HG03342 (cell line): ENCODE measurements around the gene UBL4B.

Experiments
- ATAC-seq: cut with Tn5 transposase; IDR thresholded peaks from one replicate; pipeline ENCODE4 v1.9.1; 2021; ENCODE audit warnings: mild to moderate bottlenecking, moderate library complexity; ENCODE audit not compliant: unreplicated experiment

The UBL4B gene

DNA sequence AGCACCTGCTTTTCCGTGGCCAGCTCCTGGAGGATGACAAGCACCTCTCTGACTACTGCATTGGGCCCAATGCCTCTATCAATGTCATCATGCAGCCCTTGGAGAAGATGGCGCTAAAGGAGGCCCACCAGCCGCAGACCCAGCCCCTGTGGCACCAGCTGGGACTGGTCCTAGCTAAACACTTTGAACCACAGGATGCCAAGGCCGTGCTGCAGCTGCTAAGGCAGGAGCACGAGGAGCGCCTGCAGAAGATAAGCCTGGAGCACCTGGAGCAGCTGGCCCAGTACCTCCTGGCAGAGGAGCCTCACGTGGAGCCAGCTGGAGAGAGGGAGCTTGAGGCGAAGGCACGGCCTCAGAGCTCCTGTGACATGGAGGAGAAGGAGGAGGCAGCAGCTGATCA is 413 bp downstream of the UBL4B start:
- no peak for ATAC-seq

DNA sequence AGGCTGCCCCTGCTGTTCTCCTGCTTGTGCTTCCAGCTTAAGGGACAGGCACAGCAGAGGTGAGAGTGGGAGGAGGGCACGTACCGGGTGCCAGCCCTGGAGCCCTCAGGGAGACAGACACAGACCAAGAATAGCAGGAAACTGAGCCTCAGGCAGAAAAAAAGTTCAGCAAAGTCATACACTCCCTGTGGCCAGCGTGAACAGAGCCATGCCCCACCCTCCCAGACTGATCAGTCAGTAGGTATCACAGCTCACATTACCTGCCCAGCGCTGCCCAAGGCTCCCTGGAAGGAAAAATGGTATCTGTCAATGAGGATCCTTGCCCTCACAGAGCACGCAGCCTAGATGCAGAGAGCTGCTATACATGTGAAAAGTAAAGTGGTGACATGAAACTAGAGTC is 1.3 kb downstream of the UBL4B start:
- no peak for ATAC-seq

DNA sequence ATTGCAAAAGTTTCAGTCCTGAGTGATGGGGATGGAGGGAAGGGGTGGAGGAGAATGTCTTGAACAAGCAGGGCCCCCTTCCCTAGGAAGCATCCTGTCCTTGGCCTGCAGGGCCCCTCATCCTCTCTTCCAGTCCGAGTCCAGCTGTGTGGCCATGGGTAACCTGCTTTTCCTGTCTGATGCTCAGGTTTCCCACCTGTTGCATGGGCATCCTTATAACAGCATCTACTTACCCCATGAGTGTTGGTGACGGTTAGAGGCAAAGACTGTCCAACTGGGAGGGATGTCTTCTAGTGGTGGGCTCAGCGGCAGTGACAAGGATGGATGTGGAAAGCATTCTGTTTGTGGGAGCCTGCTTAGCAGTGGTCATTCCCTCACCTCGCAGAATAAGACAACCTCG is 1.9 kb downstream of the UBL4B start:
- ATAC-seq, result no peak

DNA sequence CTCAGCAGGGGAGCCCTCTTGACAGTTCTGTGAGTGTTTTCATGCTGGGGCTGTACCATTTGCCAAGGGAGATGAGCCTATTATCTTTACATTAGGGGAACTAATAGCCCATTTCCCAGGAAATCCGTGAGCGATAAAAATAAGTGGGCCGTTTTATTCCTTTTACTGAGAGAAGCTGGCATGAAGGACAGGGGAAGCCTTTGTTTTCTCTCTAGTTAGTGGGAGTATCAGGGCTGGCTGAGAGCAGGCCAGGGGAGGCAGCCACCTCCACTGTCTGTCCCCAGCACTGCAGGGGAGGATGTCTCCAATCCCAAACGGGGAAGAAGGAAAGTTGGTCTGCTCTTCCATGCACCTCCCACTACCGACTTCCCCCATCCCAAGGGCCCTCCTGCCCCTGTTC is 2.5 kb downstream of the UBL4B start:
- no peak for ATAC-seq

DNA sequence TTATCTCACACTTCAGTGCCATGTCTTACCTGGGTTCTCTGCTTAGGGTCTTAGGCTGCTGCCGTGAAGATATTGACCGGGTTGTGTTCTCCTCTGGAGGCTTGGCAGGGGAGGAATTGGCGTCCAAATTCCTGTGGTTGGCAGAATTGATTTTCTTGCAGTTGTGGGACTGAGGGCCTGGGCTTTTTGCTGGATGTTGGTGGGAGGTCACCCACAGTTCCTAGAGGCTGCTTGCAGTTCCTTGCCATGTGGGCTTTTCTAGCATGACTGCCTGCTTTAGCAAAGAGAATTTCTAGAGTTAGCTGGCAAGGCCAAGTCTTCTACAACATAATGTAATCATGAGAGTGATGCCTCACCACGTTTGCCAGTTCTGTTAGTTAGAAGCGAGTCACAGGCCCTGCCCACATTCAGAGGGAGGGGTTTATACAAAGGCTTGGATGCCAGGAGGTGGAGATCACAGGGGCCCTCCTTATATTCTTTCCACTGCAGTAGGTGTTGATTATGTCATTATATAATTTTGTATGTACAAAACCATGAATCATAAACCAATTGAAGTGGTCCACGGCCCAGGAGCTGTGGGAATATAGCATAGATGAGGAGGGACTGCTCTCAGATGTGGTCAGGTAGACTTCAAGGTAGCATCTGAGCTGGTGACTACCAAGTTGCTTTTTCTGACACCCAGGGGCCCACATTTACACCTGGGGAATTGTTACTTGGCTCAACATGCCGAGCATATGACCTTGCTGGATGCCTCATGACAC is 6.6 kb downstream of the UBL4B start:
- ATAC-seq, result no peak

DNA sequence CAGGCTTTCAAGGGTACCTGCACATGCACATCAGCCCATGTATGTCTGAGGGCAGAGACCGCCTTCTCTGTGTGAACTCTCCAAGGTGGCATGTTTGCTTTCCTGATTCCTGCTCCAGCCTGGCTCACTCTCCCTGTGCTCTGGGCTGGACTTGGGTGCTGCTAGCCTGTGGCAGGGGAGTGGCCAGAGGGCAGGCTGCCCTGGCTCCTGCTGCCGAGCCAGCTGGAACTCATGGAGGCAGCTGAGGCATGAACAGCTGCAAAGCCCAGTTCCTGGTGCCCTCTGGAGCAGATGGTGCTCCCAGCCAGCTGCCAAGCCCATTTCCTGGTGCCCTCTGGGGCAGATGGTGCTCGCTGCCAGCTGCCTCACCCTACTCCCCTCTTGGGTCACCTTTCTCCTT is 7.6 kb downstream of the UBL4B start:
- no peak for ATAC-seq

DNA sequence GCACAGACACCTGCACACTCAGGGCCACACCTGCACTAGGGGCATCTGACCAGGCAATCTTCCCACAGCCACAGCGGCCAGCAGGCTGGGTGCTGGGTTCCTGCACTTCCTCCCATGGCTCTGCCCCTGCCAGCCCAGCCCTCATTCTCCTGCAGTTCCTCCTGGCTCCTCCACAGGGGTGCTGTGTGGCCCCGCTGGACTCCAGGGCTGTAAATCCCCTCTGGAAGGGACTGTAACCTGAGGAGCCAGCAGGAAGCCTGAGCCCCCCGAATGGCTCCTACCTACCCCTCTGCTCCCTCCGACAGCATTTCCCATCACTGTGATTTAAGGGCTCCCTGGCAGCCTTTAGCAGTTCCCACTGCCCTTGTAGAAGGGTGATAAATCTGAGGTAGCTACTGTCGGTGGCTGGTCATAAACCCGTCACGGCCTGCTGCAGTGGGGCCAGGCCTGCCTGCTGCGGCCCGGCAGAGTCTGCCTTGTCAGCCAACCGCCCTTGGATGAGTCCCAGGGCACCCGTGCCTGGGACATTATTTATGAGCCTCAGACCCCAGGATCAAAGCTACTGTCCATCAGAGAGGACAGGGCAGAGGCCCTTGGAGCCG is 8.8 kb downstream of the UBL4B start:
- ATAC-seq, result no peak

DNA sequence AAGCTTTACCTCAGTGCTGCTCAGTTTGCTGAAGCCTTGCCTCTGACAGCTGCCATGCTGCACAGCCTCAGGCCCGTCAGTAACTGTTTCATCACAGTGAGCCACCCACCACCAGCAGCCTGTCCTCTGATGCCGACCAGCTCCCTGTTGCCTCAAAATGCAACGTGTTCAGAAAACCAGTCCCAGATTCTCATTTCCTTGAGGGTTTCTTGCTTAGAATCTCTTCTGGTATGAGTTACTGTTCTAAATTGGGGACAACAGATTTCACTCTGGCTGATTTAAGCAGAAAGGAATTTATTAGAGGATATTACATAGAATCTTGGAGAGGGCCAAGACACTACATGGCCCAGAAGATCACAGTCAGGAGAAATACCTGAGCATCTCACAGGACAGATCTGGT is 11.0 kb downstream of the UBL4B start:
- no peak for ATAC-seq

DNA sequence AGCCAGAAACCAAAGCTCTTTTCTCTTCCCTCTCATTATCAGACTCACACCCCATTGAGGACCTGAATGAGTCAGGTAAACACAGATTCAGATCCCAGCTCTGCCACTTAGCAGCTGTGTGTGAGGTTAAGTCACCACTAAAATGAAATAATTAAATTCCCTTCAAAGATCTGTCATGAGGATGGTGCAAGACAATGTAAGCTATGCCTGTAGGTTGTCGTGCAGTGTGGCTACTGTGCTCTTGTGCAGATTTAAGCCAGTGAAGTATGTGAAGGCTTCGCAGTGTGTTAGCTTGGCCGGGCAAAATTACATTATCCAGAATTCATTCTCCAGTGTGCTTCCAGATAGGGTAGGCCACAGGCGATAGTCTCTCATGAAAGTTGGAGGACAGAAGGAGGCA is 13.6 kb downstream of the UBL4B start:
- no peak for ATAC-seq

DNA sequence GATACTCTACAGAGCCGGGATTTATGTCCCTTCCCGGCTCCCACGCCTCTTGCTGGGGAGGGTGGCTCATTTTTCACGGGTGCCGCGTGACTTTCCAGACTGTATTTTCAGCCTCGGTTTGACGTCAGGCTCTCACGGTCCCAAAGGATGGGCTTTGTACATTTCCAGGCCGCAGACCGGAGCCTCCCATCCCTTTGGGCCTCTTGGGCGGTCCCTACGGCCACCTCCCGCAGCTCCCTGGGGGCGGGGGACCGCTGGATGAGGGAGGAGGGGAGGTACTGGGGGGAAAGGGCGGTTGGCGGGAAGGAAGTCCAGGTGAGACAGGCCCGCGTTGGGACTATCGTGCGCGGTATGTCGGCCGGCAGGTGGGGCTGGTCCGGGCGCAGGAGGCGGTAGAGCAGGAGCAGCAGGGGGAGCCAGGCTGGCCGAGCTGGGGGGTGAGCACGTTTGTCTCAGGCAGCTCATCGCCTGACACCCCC is 17.9 kb downstream of the UBL4B start:
- ATAC-seq, result no peak

DNA sequence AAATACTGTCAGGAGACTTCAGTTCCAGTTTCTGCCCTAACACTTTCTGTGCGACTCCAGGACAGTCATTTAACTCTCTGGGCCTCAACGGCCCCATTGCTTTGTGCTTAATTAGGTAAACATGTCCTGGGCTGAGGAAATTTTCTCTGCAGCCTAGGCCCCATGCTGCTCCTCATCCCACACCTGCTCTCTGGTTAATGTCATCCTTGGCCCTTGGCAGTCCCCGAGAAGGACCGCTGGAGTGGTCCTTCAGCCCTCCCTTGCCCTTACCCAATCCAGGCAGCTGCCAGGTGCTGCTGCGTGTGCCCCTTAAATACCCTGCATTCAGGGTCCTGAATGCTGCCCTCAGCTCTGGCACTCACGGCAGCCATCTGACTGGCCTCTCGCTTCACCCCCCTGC is 18.7 kb downstream of the UBL4B start:
- no peak for ATAC-seq

DNA sequence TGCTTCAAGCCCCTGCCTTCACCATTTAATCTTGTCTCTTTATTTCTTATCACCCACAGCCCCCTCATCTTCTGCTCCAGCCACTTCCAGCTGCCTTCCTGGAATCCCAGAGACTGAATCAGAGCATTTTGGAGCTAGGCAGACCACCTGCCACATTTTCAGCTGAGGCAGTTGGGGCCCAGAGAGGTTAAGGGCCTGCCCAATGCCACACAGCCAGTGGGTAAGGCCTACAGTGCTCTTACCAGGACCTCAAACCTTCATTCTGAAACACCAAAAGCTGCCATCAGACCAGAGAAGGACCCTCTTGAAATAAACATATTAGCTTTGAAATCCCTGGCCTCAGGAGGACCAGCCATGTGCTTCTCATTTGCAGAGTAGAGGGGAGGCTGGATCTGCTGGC is 20.4 kb downstream of the UBL4B start:
- no peak for ATAC-seq

DNA sequence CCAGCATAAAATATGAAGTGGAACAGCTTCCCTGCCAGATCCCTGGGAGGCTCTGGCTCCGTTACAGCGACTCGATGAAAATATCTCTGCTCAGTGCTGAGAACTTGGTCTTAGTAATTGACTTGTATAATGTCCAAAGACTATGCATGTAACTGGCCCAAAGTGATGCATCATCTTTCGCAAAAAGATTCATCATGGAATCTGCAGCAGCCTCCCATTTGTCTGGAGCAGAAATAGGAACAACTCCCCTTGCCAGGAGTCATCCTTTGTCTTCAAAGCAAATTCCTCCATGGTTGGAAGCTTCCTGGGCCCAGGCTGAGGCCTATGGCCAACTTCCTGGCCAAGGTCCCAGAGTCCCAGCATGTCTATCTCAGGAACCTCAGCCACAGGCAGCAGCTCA is 21.2 kb downstream of the UBL4B start:
- ATAC-seq, result no peak

DNA sequence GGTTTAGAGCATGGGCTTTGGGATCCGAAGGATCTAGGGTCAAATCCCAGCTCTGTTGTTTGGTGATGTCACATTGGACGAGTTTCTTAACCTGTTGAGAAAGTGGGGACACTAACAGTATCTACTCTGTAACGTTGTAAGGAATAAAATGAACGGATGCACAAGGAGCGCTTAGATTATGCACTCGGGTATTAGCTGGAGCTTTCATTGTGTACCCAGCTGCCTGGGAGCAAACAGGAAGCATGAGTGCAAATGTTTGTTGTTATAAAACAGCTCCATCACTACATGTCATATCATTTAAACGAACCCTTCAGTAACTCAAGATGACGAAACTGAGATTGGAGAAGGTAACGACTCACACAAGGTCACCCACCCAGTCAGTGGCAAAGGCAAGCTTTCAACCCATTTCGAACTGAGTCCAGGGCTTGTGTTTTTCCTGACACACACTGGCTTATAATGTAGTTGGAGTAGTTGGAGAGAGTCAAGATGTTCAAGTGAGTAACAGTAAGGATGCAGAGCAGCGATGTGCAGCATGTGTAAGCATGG is 21.9 kb downstream of the UBL4B start:
- ATAC-seq, result no peak

DNA sequence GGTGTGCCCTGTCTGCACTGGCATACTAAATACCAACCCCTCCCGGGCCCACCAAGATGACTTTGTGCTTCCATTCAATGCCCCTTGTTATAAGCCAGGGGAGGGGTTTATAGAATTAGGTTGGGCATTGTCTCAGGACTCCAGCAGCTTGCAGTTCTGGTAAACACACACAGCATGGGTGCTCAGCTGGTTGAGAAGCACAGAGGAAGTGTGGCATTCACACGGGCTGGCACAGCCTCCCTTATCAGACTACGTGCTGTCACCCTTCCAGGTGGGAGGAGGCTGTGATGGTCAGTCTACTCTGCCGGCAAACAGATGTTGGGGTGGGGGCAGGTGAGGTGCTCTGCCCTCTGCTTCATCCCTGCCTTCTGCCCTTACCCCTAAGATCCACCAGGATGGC is 23.0 kb downstream of the UBL4B start:
- ATAC-seq, result no peak

DNA sequence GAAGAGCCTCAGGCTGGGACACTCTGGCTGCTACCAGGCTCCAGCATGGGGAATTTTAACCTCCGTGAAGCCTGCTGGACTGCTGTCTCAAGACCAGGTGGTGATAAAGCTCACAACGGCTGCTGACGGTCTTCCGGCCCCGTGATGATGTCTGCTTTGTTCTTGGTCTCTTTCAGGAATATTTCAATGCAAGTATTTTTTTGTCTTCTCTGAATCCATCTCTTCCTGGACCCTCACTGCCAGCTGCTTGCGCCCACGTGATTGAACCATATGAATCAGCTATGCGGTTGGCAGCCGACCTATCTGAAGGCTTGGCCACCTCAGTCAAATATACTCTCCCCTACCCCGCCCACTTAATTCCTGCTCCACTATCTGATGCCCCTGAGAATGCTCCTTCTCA is 23.4 kb downstream of the UBL4B start:
- no peak for ATAC-seq

DNA sequence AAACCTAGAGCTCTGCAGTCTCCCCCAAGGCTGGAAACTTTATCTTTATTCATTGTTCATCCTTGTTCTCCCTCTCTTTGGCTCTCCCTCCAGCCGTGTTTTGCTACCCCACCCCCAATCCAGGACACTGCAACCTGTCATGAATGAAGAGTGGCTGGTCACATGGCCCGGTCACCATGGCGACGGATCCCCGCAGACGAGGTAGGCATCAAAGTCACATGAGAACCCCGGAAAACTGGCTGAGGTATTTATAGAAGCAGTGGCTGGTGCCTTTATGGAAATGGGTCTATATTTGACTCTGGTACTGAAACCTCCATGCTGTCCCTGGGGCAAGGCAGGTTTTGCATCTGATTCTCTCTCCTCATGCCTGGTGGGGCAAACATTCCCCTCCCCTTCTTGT is 24.7 kb downstream of the UBL4B start:
- ATAC-seq, result no peak

DNA sequence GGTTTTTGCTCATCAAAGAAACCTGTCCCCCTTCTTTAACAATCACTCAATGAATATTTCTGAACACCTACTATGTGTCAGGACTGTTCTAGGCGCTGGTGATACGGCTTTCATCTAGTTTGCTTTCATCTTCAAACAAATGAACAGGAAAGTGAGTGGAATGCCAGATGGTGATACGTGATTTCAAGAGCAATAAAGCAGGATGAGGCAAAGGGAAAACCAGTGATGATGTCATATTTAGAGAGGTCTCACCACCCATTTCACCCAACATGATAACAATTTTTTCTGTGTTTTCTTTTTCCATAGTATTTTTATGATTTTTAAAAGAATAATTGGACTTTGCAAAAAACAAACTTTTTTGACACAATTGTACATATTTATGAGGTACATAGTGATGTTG is 26.7 kb downstream of the UBL4B start:
- ATAC-seq, result no peak

DNA sequence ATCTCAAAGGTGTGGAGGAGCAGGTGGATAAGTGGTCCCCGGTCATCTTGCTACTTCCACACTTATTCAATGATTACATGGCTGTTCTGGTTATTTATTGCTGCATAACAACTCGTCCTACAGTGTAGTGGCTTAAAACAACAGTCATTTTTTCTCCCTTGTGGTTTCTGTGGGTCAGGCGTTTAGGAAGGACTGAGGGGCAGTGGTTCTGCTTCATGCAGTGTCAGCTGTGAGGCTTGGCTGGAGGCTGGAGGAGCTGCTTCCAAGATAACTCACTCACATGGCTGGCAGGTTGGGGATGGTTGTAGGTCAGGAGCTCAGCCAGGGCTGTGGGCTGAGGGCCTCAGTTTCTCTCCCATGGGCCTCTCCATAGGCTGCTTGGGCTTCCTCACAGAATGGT is 32.1 kb downstream of the UBL4B start:
- ATAC-seq, result no peak

DNA sequence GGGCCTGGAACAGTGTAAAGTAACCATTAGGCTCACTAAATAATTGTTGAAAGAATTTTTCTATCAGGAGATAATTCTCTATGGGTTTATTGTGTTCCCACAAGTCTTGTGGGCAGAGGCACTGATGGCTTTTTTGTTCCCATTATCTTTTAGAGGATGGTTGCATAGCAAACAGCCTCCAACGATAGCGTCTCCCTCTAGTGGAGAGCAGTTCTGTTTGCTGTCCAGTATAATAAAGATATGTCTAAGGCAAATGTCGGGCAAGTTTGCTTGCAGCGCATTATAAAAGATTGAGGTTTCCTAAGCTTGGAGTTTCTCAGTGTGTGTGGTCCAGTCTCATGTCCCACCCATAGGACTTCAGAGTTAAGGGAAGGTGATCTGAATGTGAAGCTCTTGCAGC is 36.7 kb downstream of the UBL4B start:
- ATAC-seq, result no peak

DNA sequence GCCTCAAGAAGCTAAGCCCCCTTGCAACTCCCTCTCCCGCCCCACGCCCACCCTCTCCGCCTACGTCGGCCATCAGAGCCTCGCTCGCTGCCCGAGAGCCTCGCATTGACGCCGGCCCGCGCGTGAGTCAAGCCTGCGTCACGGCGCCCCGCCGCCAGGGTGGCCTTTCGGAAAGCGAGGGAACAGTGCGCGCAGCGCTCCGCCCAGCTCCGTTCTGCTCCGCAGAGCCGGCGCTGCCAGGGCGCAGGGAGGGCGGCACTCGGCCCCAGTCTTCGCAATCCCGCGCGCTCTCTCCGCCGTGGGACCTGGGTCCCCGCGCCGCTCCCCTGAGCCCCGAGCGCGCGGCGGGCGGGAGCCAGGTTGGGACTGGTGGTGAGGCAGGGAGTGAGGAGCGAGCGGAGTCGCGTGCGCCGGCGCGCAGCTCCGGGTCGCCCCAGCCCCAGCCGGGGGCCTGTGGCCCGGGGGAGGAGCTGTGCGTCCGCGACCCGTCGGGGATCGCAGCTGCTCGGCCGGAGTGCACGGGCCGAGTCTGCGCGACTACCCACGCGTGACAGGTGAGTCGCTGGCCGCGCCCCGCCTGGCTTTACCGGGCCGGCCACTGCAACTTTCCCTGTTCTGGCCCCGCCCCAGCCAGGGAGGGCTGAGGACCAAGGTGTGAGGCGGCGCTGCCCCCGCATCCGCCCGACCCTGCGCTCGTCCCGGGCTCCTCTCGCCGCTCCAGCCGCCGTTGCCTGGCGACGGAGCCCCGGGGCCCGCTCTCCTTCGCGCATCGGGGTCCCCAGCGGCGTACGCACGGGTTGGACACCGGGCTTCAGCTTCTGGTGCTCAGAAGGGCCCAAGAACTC is 38.3 kb downstream of the UBL4B start, which contains the start of gene SLC6A17:
SLC6A17 (plus strand) TSS at position 165 of the 845 bp plus-strand sequence. CDS start 16,436 bp downstream, outside the sequence.
- ATAC-seq, result no peak
